HepG2 (cell line): ENCODE results near the gene TPD52L2. TPM values are rescaled to one million over a fixed set of nuclear protein-coding genes. Genes with fewer than 3 reads are reported as not detected.

Experiments used
- AGO2 ChIP-seq: fragments of 200-400 bp; formaldehyde crosslinking; optimal IDR thresholded peaks from 2 replicates; pipeline ENCODE3; 2017; ENCODE audit warnings: mild to moderate bottlenecking, low read depth, low read length, moderate library complexity
- BORCS8-MEF2B ChIP-seq: sonication (generic); formaldehyde crosslinking; IDR thresholded peaks from 2 replicates; pipeline ENCODE4 v1.8.0; 2022; ENCODE audit warnings: mild to moderate bottlenecking, missing genetic modification reagents
- CEBPB ChIP-seq: IDR thresholded peaks from 2 replicates; pipeline ENCODE4 v1.6.1; 2011; ENCODE audit warnings: low read depth, low read length, improper control_type of control experiment, borderline replicate concordance
- CREM ChIP-seq, 2 experiments: sonication (generic) in 1 of 2; formaldehyde crosslinking in 1 of 2; IDR thresholded peaks; 2 replicates each; pipeline versions ENCODE4 v1.4.0 to v1.6.1; 2016 to 2020; ENCODE audit warnings: antibody characterized with exemption in 1 of 2, mild to moderate bottlenecking in 1 of 2, missing genetic modification reagents in 1 of 2
- GATAD1 ChIP-seq: IDR thresholded peaks from 2 replicates; pipeline ENCODE4 v1.6.1; 2016; ENCODE audit warnings: missing genetic modification reagents, missing compliant biosample characterization
- HOXA3 ChIP-seq: sonication (generic); formaldehyde crosslinking; IDR thresholded peaks from 2 replicates; pipeline ENCODE4 v1.5.0; 2020; ENCODE audit warnings: missing genetic modification reagents
- IRF2 ChIP-seq: IDR thresholded peaks from 2 replicates; pipeline ENCODE4 v1.6.1; 2018; ENCODE audit warnings: missing genetic modification reagents, missing compliant biosample characterization
- JUND ChIP-seq: sonication (generic); formaldehyde crosslinking; IDR thresholded peaks from 2 replicates; pipeline ENCODE4 v1.8.0; 2022; ENCODE audit warnings: mild to moderate bottlenecking, missing genetic modification reagents
- KDM2A ChIP-seq: sonication (generic); formaldehyde crosslinking; IDR thresholded peaks from 2 replicates; pipeline ENCODE4 v1.4.0; 2020; ENCODE audit warnings: low read depth, missing genetic modification reagents, borderline replicate concordance
- NCOA5 ChIP-seq: sonication (generic); formaldehyde crosslinking; IDR thresholded peaks from 2 replicates; pipeline ENCODE4 v1.4.0; 2020; ENCODE audit warnings: missing genetic modification reagents
- REL ChIP-seq: sonication (generic); formaldehyde crosslinking; conservative IDR thresholded peaks from 2 replicates; pipeline ENCODE4 v1.8.0; 2022; ENCODE audit warnings: mild to moderate bottlenecking, missing genetic modification reagents, moderate library complexity
- SAFB2 ChIP-seq: sonication (generic); formaldehyde crosslinking; IDR thresholded peaks from 2 replicates; pipeline ENCODE4 v1.5.1; 2020; ENCODE audit warnings: missing genetic modification reagents, low read depth, mild to moderate bottlenecking, borderline replicate concordance
- SIX1 ChIP-seq: sonication (generic); formaldehyde crosslinking; IDR thresholded peaks from 2 replicates; pipeline ENCODE4 v1.4.0; 2020; ENCODE audit warnings: missing genetic modification reagents, borderline replicate concordance
- TEAD3 ChIP-seq: optimal IDR thresholded peaks from 2 replicates; pipeline ENCODE3; 2016; ENCODE audit warnings: borderline replicate concordance
- WIZ ChIP-seq: sonication (generic); formaldehyde crosslinking; IDR thresholded peaks from 2 replicates; pipeline ENCODE4 v1.5.1; 2020; ENCODE audit warnings: mild to moderate bottlenecking, missing genetic modification reagents
- XBP1 ChIP-seq: sonication (generic); formaldehyde crosslinking; IDR thresholded peaks from 2 replicates; pipeline ENCODE4 v1.5.0; 2020; ENCODE audit warnings: missing genetic modification reagents
- ZNF263 ChIP-seq: sonication (generic); formaldehyde crosslinking; IDR thresholded peaks from 2 replicates; pipeline ENCODE4 v1.4.0; 2020; ENCODE audit warnings: missing genetic modification reagents
- ZNF33B ChIP-seq: sonication (generic); formaldehyde crosslinking; IDR thresholded peaks from 2 replicates; pipeline ENCODE4 v1.5.1; 2020; ENCODE audit warnings: mild to moderate bottlenecking, missing genetic modification reagents
- ZNF549 ChIP-seq: sonication (generic); formaldehyde crosslinking; IDR thresholded peaks from 2 replicates; pipeline ENCODE4 v1.5.0; 2020; ENCODE audit warnings: missing genetic modification reagents
- ZNF563 ChIP-seq: sonication (generic); formaldehyde crosslinking; IDR thresholded peaks from 2 replicates; pipeline ENCODE4 v1.8.0; 2022; ENCODE audit warnings: mild to moderate bottlenecking, moderate library complexity, missing genetic modification reagents
- ZNF737 ChIP-seq: sonication (generic); formaldehyde crosslinking; IDR thresholded peaks from 2 replicates; pipeline ENCODE4 v1.5.0; 2020; ENCODE audit warnings: missing genetic modification reagents, mild to moderate bottlenecking, borderline replicate concordance
- ZNF83 ChIP-seq: sonication (generic); formaldehyde crosslinking; IDR thresholded peaks from 2 replicates; pipeline ENCODE4 v1.4.0; 2020; ENCODE audit warnings: missing genetic modification reagents, mild to moderate bottlenecking, borderline replicate concordance
- ZSCAN20 ChIP-seq: sonication (generic); formaldehyde crosslinking; IDR thresholded peaks from 2 replicates; pipeline ENCODE4 v1.4.0; 2020; ENCODE audit warnings: missing genetic modification reagents, mild to moderate bottlenecking, borderline replicate concordance
- ZSCAN25 ChIP-seq: sonication (generic); formaldehyde crosslinking; IDR thresholded peaks from 2 replicates; pipeline ENCODE4 v1.8.0; 2022; ENCODE audit warnings: mild to moderate bottlenecking, missing genetic modification reagents
- polyA plus RNA-seq, 8 experiments: library from polyadenylated mRNA; depleted of rRNA in 3 of 8; stranded (reverse) in 7 of 8; unstranded in 1 of 8; fragments of >200 nt; fragmentation: Illumina TruSeq in 4 of 8; extraction: Trizol in 4 of 8; gene quantifications; 2 replicates each; pipeline versions ENCODE4 v1.2.1 to v1.2.3, GENCODE V29; 2011 to 2016; ENCODE audit warnings: low read depth in 4 of 8, missing spikeins in 1 of 8, mixed read lengths in 1 of 8; ENCODE audit not compliant: insufficient read depth in 1 of 8
- total RNA-seq, 5 experiments: library from RNA; depleted of rRNA; stranded (reverse); fragments of >200 nt; fragmentation: Illumina TruSeq; extraction: Trizol; gene quantifications; 2 replicates each; pipeline ENCODE4 v1.2.3, GENCODE V29; 2016; ENCODE audit warnings: low read depth in 1 of 5
- TF ChIP-seq, protein P1 (sequence below), 2 experiments: sonication (generic) in 1 of 2; formaldehyde crosslinking in 1 of 2; IDR thresholded peaks; 2 replicates each; pipeline versions ENCODE4 v1.4.0 to v1.6.1; 2018 to 2020; ENCODE audit warnings: missing genetic modification reagents in 2 of 2, borderline replicate concordance in 1 of 2, low read depth in 1 of 2, mild to moderate bottlenecking in 1 of 2, missing biosample characterization in 1 of 2
- TF ChIP-seq, protein P2 (sequence below): sonication (generic); formaldehyde crosslinking; IDR thresholded peaks from 2 replicates; pipeline ENCODE4 v1.5.1; 2020; ENCODE audit warnings: missing genetic modification reagents, mild to moderate bottlenecking, borderline replicate concordance
- TF ChIP-seq, protein P3 (sequence below): sonication (generic); formaldehyde crosslinking; IDR thresholded peaks from 2 replicates; pipeline ENCODE4 v1.5.0; 2020; ENCODE audit warnings: missing genetic modification reagents
- TF ChIP-seq, protein P4 (sequence below): sonication (generic); formaldehyde crosslinking; IDR thresholded peaks from 2 replicates; pipeline ENCODE4 v1.4.0; 2020; ENCODE audit warnings: mild to moderate bottlenecking, missing genetic modification reagents

TPD52L2 gene
- total and polyA plus RNA-seq, 2 of the 13 experiments (the other 11 are each of a cell fraction or from before 2014, with no cell fraction given) = 156 to 184 TPM

DNA sequence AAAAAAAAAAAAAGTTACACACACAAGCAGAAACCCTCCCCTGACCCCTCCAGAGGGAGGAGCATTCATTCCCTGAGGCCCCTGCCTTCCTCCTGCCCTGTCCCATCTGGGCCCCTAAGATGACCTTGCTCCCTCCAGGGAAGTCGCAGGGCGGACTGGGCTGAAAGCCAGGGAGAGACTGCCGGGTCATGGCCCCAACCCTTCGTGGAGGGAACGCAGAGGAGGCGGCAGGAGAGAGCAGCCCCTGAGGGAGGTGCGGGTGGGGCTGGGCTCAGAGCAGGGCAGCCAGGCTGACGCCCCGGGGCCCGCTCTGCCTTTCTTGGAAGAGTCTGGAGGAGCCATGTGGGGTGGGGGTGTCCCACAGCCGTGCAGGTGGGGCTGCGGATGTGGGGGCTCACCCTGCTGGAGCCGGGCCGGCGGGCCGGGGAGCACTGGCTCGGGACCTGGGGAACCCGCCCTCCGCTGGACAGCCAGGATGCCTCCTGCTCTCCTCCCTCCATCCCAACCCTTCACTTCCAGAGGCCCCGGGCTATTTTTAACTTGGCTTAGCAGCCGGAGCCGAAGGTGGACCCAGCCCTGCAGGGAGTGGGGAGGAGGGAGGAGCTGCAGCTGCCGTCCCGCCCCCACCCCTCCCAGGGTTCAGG is 18.8 kb upstream of the TPD52L2 start (continued):
- TF ChIP-seq, protein P1, sequence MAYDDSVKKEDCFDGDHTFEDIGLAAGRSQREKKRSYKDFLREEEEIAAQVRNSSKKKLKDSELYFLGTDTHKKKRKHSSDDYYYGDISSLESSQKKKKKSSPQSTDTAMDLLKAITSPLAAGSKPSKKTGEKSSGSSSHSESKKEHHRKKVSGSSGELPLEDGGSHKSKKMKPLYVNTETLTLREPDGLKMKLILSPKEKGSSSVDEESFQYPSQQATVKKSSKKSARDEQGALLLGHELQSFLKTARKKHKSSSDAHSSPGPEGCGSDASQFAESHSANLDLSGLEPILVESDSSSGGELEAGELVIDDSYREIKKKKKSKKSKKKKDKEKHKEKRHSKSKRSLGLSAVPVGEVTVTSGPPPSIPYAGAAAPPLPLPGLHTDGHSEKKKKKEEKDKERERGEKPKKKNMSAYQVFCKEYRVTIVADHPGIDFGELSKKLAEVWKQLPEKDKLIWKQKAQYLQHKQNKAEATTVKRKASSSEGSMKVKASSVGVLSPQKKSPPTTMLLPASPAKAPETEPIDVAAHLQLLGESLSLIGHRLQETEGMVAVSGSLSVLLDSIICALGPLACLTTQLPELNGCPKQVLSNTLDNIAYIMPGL (CRISPR knock-in tag; IDR thresholded peaks at IDR 0.05; ENCODE audit: borderline replicate concordance in 1 of 2, low read depth in 1 of 2) = peak in 1 of 2 experiments; percentile 45; a peak in 2 of 4 replicates
- TF ChIP-seq, protein P2, sequence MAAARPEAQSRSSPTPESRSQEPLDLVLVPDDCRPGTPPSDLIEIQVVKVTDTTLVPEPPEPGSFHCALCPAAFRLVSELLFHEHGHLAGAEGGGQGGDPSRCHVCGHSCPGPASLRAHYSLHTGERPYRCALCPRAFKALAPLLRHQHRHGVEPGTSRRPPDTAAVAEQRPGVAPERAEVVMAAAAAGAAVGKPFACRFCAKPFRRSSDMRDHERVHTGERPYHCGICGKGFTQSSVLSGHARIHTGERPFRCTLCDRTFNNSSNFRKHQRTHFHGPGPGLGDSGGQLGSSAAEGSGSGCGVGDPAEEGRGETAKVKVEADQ (CRISPR knock-in tag) = no peak
- TF ChIP-seq ZNF737 (CRISPR knock-in tag) (no peak), JUND (no peak), KDM2A (peak; percentile 24; the same call in 1 of the 2 replicates), SAFB2 (CRISPR knock-in tag) (no peak), ZNF563 (CRISPR knock-in tag) (peak; percentile 16; the same call in 1 of the 2 replicates), WIZ (no peak), CREM (IDR thresholded peaks at IDR 0.05) (no peak), CREM (CRISPR knock-in tag; IDR thresholded peaks at IDR 0.05) (no peak), CEBPB (no peak), SIX1 (CRISPR knock-in tag) (no peak), ZSCAN25 (CRISPR knock-in tag) (peak; percentile 76), IRF2 (CRISPR knock-in tag) (no peak), AGO2 (no peak), REL (CRISPR knock-in tag) (no peak), ZNF33B (no peak), ZNF83 (CRISPR knock-in tag) (no peak), GATAD1 (no peak), ZNF549 (CRISPR knock-in tag) (no peak), NCOA5 (CRISPR knock-in tag) (no peak), BORCS8-MEF2B (CRISPR knock-in tag) (0 out of 2 replicates have a peak, but pooled peaks have one; percentile 46), HOXA3 (CRISPR knock-in tag) (peak; percentile 46; the same call in 1 of the 2 replicates), XBP1 (CRISPR knock-in tag) (no peak), ZSCAN20 (no peak), ZNF263 (CRISPR knock-in tag) (peak; percentile 94), TEAD3 (peak; percentile 46)
- TF ChIP-seq, protein P3, sequence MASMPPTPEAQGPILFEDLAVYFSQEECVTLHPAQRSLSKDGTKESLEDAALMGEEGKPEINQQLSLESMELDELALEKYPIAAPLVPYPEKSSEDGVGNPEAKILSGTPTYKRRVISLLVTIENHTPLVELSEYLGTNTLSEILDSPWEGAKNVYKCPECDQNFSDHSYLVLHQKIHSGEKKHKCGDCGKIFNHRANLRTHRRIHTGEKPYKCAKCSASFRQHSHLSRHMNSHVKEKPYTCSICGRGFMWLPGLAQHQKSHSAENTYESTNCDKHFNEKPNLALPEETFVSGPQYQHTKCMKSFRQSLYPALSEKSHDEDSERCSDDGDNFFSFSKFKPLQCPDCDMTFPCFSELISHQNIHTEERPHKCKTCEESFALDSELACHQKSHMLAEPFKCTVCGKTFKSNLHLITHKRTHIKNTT (CRISPR knock-in tag) = no peak
- TF ChIP-seq, protein P4, sequence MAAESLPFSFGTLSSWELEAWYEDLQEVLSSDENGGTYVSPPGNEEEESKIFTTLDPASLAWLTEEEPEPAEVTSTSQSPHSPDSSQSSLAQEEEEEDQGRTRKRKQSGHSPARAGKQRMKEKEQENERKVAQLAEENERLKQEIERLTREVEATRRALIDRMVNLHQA (CRISPR knock-in tag) = no peak
